ENCODE data around the gene CCS.
A peak's percentile ranks its signal among the peaks of the same experiment; 100 is the strongest.

Gene CCS

DNA sequence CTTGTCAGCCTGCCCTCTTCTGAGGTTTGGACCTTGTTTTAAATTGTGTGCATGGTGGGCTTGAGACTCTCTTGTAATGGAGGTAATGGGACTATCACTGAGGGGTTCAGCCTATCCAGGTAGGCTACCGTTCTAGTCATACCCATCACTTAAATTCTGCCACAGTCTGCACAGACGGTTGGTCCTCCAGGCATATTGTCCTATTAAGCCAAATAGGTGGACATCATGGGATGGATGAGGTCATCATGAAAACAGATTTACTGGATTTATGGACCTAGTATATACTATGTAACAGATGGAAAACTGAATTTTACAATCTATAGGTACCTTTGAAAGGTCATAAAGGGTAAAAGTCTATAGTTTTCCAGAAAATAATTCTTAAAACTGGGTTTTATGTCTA is 36.4 kb downstream of the CCS start:
- TF ChIP-seq, protein P1, sequence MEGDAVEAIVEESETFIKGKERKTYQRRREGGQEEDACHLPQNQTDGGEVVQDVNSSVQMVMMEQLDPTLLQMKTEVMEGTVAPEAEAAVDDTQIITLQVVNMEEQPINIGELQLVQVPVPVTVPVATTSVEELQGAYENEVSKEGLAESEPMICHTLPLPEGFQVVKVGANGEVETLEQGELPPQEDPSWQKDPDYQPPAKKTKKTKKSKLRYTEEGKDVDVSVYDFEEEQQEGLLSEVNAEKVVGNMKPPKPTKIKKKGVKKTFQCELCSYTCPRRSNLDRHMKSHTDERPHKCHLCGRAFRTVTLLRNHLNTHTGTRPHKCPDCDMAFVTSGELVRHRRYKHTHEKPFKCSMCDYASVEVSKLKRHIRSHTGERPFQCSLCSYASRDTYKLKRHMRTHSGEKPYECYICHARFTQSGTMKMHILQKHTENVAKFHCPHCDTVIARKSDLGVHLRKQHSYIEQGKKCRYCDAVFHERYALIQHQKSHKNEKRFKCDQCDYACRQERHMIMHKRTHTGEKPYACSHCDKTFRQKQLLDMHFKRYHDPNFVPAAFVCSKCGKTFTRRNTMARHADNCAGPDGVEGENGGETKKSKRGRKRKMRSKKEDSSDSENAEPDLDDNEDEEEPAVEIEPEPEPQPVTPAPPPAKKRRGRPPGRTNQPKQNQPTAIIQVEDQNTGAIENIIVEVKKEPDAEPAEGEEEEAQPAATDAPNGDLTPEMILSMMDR (conservative IDR thresholded peaks at IDR 0.05; ENCODE audit: low read depth, low read length), result no peak
- no peak for DNase-seq (ENCODE audit: low read depth)
- no peak overlapping the region for H3K4me3 ChIP-seq (ENCODE audit: low read length)

- no peak for DNase-seq (ENCODE audit: low read depth)
- TF ChIP-seq, protein P1 (conservative IDR thresholded peaks at IDR 0.05; ENCODE audit: low read depth, low read length), result no peak
- H3K4me3 ChIP-seq (ENCODE audit: low read length), result no peak overlapping the region
These were observed 38.9 kb downstream of the CCS start for GRCh38 chr11:66631883-66632282.

- no peak for DNase-seq (ENCODE audit: low read depth)
- H3K4me3 ChIP-seq (ENCODE audit: low read length), result no peak overlapping the region
- TF ChIP-seq, protein P1 (conservative IDR thresholded peaks at IDR 0.05; ENCODE audit: low read depth, low read length), result no peak
These were observed 40.0 kb downstream of the CCS start for GRCh38 chr11:66632952-66633351.

DNA sequence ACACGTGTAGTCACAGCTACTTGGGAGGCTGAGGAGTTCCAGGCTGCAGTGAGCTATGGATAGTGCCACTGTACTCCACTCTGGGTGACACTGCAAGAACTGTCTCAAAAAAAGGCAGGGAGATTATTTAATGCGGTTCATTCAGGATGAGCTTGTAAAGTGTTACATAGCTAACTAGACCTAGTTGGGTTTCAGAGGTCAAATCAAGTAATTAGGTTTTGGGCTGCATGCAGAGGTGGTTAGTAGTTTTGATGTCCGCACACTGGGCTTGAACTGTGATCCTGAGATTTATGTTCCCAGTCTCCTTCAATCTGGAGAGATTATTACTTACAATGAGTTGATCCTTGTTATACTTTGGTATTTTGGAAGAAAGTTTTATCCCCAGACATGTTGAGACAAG is 43.4 kb downstream of the CCS start:
- TF ChIP-seq, protein P1 (conservative IDR thresholded peaks at IDR 0.05; ENCODE audit: low read depth, low read length), result no peak
- no peak overlapping the region for H3K4me3 ChIP-seq (ENCODE audit: low read length)

GRCh38 chr11:66637557-66638176 is 44.7 kb downstream of the CCS start:
- TF ChIP-seq, protein P1 (conservative IDR thresholded peaks at IDR 0.05; ENCODE audit: low read depth, low read length), result no peak
- DNase-seq (ENCODE audit: low read depth), result no peak
- H3K4me3 ChIP-seq (ENCODE audit: low read length), result peak overlapping the region; percentile 46

More for the DNA sequence above, 43.4 kb downstream of the CCS start:
- no peak for DNase-seq (ENCODE audit: low read depth)

DNA sequence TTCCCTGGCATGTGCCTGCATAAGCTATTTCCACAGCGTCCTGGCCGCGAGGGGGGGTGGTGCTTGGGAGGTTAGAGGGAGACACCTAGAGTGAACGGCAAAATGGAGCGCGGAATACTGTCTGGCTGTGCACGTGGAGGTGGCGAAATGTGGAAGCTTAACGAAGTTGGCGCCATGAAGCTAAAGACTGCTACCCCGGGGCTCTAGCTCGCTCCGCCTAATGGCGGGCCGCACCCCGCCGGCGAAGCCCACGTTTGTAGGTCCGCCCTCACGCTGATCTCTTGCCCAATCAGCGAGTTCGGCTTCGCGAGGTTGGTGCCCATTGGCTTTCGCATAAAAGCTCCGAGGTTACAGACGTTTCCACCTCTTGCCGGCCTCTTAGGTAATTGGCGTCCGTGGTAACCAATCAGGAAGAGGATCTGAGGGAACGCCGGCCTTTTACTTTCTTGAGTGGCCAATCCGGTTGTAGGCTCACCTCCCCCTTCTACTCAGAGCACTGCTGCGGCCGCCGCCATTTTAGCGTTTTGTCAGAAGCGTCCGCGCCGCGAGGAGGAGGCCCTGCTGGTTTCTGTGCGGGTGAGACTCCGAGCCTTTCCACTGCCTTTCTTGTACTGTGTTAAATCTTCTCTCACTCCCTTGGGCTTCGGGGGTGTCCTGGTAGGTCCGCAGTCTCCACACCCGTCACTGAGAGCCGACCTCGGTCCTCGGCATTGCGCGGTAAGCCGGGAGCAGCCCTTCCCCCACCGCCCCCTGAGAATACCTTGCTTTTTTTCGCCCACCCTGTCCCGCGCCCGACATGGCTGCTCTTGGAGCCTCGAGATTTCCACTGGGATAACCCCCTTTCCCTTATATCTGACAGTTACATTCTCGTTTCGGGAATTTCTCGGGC is 45.4 kb downstream of the CCS start, which contains the start of gene RBM4:
Gene RBM4 (plus strand): TSS at position 527 of the 889 bp plus-strand sequence. CDS start 1,009 bp downstream, outside the sequence.
- DNase-seq (ENCODE audit: low read depth), result peak; percentile 100
- TF ChIP-seq, protein P1 (conservative IDR thresholded peaks at IDR 0.05; ENCODE audit: low read depth, low read length), result peak; percentile 22
- peak within 1 kb of the TSS; percentile 97 for H3K4me3 ChIP-seq (ENCODE audit: low read length)
